HepG2 (cell line): ENCODE measurements around the gene ATP23. TPM values are rescaled to one million over a fixed set of nuclear protein-coding genes. Genes with fewer than 3 reads are reported as not detected.

Experiments
- CBX2 ChIP-seq, 2 experiments: fragments of 200-600 bp in 1 of 2; sonication (generic); formaldehyde crosslinking in 1 of 2; IDR thresholded peaks; 2 replicates each; pipeline versions ENCODE4 v1.7.0 to v1.8.1; 2018 to 2022; ENCODE audit warnings: low read depth in 2 of 2, low read length in 1 of 2, mild to moderate bottlenecking in 1 of 2, missing genetic modification reagents in 1 of 2
- CHD4 ChIP-seq: fragments of 200-600 bp; sonication (generic); IDR thresholded peaks from 2 replicates; pipeline ENCODE4 v1.7.0; 2017; ENCODE audit warnings: mild to moderate bottlenecking, low read length, borderline replicate concordance
- ISL2 ChIP-seq: sonication (generic); formaldehyde crosslinking; IDR thresholded peaks from 2 replicates; pipeline ENCODE4 v1.5.0; 2020; ENCODE audit warnings: missing genetic modification reagents
- MBD4 ChIP-seq: IDR thresholded peaks from 2 replicates; pipeline ENCODE4 v1.6.1; 2012; ENCODE audit warnings: low read length, inconsistent platforms, borderline replicate concordance
- NFATC3 ChIP-seq: sonication (generic); formaldehyde crosslinking; IDR thresholded peaks from 2 replicates; pipeline ENCODE4 v1.5.1; 2020; ENCODE audit warnings: mild to moderate bottlenecking, missing genetic modification reagents
- NFE2 ChIP-seq: sonication (generic); formaldehyde crosslinking; IDR thresholded peaks from 2 replicates; pipeline ENCODE4 v1.4.0; 2020; ENCODE audit warnings: missing genetic modification reagents
- NFIB ChIP-seq: sonication (generic); formaldehyde crosslinking; IDR thresholded peaks from 2 replicates; pipeline ENCODE4 v1.9.0; 2021; ENCODE audit warnings: missing genetic modification reagents, mild to moderate bottlenecking, borderline replicate concordance
- PRMT3 ChIP-seq: sonication (generic); formaldehyde crosslinking; IDR thresholded peaks from 2 replicates; pipeline ENCODE4 v1.8.1; 2022; ENCODE audit warnings: low read depth, mild to moderate bottlenecking, moderate library complexity, missing genetic modification reagents, borderline replicate concordance
- RORA ChIP-seq: sonication (generic); formaldehyde crosslinking; IDR thresholded peaks from 2 replicates; pipeline ENCODE4 v1.5.0; 2020; ENCODE audit warnings: mild to moderate bottlenecking, missing genetic modification reagents, moderate library complexity
- SRSF9 ChIP-seq: fragments of 200-400 bp; formaldehyde crosslinking; IDR thresholded peaks from 2 replicates; pipeline ENCODE4 v1.6.1; 2018; ENCODE audit warnings: borderline replicate concordance, mild to moderate bottlenecking, low read depth, low read length; ENCODE audit not compliant: insufficient read depth, poor library complexity, severe bottlenecking
- ZBTB1 ChIP-seq: sonication (generic); formaldehyde crosslinking; IDR thresholded peaks from 2 replicates; pipeline ENCODE4 v1.4.0; 2020; ENCODE audit warnings: missing genetic modification reagents, borderline replicate concordance
- ZNF124 ChIP-seq: sonication (generic); formaldehyde crosslinking; IDR thresholded peaks from 2 replicates; pipeline ENCODE4 v1.4.0; 2020; ENCODE audit warnings: missing genetic modification reagents
- ZNF468 ChIP-seq: sonication (generic); formaldehyde crosslinking; IDR thresholded peaks from 2 replicates; pipeline ENCODE4 v1.8.0; 2022; ENCODE audit warnings: mild to moderate bottlenecking, moderate library complexity, missing genetic modification reagents
- ZNF709 ChIP-seq: sonication (generic); formaldehyde crosslinking; IDR thresholded peaks from 2 replicates; pipeline ENCODE4 v1.5.0; 2020; ENCODE audit warnings: mild to moderate bottlenecking, missing genetic modification reagents
- ZNF747 ChIP-seq: sonication (generic); formaldehyde crosslinking; IDR thresholded peaks from 2 replicates; pipeline ENCODE4 v1.8.1; 2023; ENCODE audit warnings: missing genetic modification reagents, mild to moderate bottlenecking, borderline replicate concordance
- ZNF850 ChIP-seq: sonication (generic); formaldehyde crosslinking; conservative IDR thresholded peaks from 2 replicates; pipeline ENCODE4 v1.9.0; 2021; ENCODE audit warnings: mild to moderate bottlenecking, missing genetic modification reagents
- polyA plus RNA-seq, 8 experiments: library from polyadenylated mRNA; depleted of rRNA in 3 of 8; stranded (reverse) in 7 of 8; unstranded in 1 of 8; fragments of >200 nt; fragmentation: Illumina TruSeq in 4 of 8; extraction: Trizol in 4 of 8; gene quantifications; 2 replicates each; pipeline versions ENCODE4 v1.2.1 to v1.2.3, GENCODE V29; 2011 to 2016; ENCODE audit warnings: low read depth in 4 of 8, missing spikeins in 1 of 8, mixed read lengths in 1 of 8; ENCODE audit not compliant: insufficient read depth in 1 of 8
- total RNA-seq, 5 experiments: library from RNA; depleted of rRNA; stranded (reverse); fragments of >200 nt; fragmentation: Illumina TruSeq; extraction: Trizol; gene quantifications; 2 replicates each; pipeline ENCODE4 v1.2.3, GENCODE V29; 2016; ENCODE audit warnings: low read depth in 1 of 5
- TF ChIP-seq, protein P1 (sequence below): sonication (generic); formaldehyde crosslinking; IDR thresholded peaks from 2 replicates; pipeline ENCODE4 v1.4.0; 2020; ENCODE audit warnings: mild to moderate bottlenecking, missing genetic modification reagents
- TF ChIP-seq, protein P2 (sequence below): sonication (generic); formaldehyde crosslinking; IDR thresholded peaks from 2 replicates; pipeline ENCODE4 v1.5.1; 2020; ENCODE audit warnings: mild to moderate bottlenecking, missing genetic modification reagents
- TF ChIP-seq, protein P3 (sequence below): sonication (generic); formaldehyde crosslinking; IDR thresholded peaks from 2 replicates; pipeline ENCODE4 v1.4.0; 2020; ENCODE audit warnings: missing genetic modification reagents
- TF ChIP-seq, protein P4 (sequence below): sonication (generic); formaldehyde crosslinking; IDR thresholded peaks from 2 replicates; pipeline ENCODE4 v1.8.0; 2022; ENCODE audit warnings: mild to moderate bottlenecking, missing genetic modification reagents, borderline replicate concordance

ATP23 gene
- total and polyA plus RNA-seq, 2 of the 13 experiments (the other 11 are each of a cell fraction or from before 2014, with no cell fraction given) = 12.1 to 14.7 TPM

DNA sequence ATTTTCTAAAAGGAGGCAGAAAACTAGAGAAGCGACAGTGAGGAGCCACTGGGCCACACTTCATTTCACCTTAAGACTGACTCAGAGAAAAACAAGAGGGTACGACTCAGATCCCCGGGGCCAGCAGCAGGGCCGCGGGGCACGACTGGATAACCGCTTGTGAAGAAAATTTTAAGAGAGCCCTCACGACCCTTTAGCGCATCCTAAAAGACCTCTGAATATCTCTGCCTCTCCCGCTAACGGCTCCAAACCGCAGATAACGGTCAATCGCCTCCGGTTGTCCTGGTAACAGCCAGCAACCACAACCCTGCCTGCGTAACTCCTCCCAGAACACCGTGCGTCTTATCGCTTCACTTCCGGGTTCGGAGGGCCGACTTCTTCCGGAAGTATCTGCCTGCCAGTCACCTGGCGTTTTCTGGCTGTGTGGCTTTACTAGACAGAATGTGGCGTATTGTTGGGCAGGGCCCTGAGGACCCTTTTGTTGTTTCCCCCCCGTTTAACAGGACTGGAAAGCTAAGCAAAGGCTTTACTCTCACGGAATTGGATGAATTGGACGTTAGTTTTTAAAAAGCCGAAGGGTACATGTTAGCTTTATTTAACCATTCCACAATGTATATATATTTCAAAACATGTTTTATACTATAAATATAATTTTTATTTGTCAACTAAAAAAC, 5.4 kb upstream of the ATP23 start (continued):
- TF ChIP-seq NFIB (CRISPR knock-in tag) (no peak), ZNF709 (CRISPR knock-in tag) (no peak), ZNF468 (CRISPR knock-in tag) (no peak), ZNF124 (CRISPR knock-in tag) (0 out of 2 replicates have a peak, but pooled peaks have one; percentile 45), CBX2 (IDR thresholded peaks at IDR 0.05; ENCODE audit: low read depth, low read length) (no peak), CBX2 (CRISPR knock-in tag; IDR thresholded peaks at IDR 0.05; ENCODE audit: low read depth) (no peak), NFE2 (CRISPR knock-in tag) (no peak), RORA (no peak), MBD4 (no peak), ZNF850 (CRISPR knock-in tag) (no peak), SRSF9 (no peak), ZNF747 (CRISPR knock-in tag) (no peak), CHD4 (no peak), PRMT3 (CRISPR knock-in tag) (no peak), ZBTB1 (CRISPR knock-in tag) (no peak), ISL2 (CRISPR knock-in tag) (peak; percentile 17; the same call in 1 of the 2 replicates), NFATC3 (CRISPR knock-in tag) (no peak)
- TF ChIP-seq, protein P1, sequence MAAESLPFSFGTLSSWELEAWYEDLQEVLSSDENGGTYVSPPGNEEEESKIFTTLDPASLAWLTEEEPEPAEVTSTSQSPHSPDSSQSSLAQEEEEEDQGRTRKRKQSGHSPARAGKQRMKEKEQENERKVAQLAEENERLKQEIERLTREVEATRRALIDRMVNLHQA (CRISPR knock-in tag) = no peak
- TF ChIP-seq, protein P2, sequence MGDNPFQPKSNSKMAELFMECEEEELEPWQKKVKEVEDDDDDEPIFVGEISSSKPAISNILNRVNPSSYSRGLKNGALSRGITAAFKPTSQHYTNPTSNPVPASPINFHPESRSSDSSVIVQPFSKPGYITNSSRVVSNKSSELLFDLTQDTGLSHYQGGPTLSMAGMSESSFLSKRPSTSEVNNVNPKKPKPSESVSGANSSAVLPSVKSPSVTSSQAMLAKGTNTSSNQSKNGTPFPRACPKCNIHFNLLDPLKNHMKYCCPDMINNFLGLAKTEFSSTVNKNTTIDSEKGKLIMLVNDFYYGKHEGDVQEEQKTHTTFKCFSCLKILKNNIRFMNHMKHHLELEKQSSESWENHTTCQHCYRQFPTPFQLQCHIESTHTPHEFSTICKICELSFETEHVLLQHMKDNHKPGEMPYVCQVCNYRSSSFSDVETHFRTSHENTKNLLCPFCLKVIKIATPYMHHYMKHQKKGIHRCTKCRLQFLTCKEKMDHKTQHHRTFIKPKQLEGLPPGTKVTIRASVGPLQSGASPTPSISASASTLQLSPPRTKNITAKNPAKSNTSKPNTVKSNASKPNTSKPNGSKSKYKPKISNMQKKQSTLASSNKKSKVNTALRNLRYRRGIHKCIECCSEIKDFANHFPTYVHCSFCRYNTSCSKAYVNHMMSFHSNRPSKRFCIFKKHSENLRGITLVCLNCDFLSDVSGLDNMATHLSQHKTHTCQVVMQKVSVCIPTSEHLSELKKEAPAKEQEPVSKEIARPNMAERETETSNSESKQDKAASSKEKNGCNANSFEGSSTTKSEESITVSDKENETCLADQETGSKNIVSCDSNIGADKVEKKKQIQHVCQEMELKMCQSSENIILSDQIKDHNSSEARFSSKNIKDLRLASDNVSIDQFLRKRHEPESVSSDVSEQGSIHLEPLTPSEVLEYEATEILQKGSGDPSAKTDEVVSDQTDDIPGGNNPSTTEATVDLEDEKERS (CRISPR knock-in tag) = no peak
- TF ChIP-seq, protein P3, sequence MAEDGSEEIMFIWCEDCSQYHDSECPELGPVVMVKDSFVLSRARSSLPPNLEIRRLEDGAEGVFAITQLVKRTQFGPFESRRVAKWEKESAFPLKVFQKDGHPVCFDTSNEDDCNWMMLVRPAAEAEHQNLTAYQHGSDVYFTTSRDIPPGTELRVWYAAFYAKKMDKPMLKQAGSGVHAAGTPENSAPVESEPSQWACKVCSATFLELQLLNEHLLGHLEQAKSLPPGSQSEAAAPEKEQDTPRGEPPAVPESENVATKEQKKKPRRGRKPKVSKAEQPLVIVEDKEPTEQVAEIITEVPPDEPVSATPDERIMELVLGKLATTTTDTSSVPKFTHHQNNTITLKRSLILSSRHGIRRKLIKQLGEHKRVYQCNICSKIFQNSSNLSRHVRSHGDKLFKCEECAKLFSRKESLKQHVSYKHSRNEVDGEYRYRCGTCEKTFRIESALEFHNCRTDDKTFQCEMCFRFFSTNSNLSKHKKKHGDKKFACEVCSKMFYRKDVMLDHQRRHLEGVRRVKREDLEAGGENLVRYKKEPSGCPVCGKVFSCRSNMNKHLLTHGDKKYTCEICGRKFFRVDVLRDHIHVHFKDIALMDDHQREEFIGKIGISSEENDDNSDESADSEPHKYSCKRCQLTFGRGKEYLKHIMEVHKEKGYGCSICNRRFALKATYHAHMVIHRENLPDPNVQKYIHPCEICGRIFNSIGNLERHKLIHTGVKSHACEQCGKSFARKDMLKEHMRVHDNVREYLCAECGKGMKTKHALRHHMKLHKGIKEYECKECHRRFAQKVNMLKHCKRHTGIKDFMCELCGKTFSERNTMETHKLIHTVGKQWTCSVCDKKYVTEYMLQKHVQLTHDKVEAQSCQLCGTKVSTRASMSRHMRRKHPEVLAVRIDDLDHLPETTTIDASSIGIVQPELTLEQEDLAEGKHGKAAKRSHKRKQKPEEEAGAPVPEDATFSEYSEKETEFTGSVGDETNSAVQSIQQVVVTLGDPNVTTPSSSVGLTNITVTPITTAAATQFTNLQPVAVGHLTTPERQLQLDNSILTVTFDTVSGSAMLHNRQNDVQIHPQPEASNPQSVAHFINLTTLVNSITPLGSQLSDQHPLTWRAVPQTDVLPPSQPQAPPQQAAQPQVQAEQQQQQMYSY (CRISPR knock-in tag) = no peak
- TF ChIP-seq, protein P4, sequence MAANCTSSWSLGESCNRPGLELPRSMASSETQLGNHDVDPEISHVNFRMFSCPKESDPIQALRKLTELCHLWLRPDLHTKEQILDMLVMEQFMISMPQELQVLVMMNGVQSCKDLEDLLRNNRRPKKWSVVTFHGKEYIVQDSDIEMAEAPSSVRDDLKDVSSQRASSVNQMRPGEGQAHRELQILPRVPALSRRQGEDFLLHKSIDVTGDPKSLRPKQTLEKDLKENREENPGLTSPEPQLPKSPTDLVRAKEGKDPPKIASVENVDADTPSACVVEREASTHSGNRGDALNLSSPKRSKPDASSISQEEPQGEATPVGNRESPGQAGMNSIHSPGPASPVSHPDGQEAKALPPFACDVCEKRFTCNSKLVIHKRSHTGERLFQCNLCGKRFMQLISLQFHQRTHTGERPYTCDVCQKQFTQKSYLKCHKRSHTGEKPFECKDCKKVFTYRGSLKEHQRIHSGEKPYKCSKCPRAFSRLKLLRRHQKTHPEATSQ (CRISPR knock-in tag) = no peak
